Left lung (tissue), 14 donors: Measurements from ENCODE around the gene TFAP2B. TPM values are rescaled to one million over a fixed set of nuclear protein-coding genes. Genes with fewer than 3 reads are reported as not detected.

Experiments used
- ATAC-seq: fragments of 200-7000 bp; cut with Tn5 transposase; one replicate; pipeline ENCODE4 v1.9.1; 2020; ENCODE audit warnings: moderate library complexity
- DNase-seq, 4 donors: peaks; one replicate each; pipeline ENCODE4 v3.0.0-alpha.2; 2013 to 2020
- H3K27ac ChIP-seq, 2 donors: fragments of 200-600 bp; sonication (generic) in 1 of 2; one replicate each; pipeline versions ENCODE4 v1.5.0 to v1.8.0; 2020 to 2021
- H3K27me3 ChIP-seq, 2 donors: fragments of 200-600 bp; sonication (generic) in 1 of 2; one replicate each; pipeline versions ENCODE4 v1.5.0 to v1.8.0; 2020 to 2021
- H3K36me3 ChIP-seq, 2 donors: fragments of 200-600 bp; sonication (generic) in 1 of 2; one replicate each; pipeline versions ENCODE4 v1.5.0 to v1.8.0; 2020 to 2021
- H3K4me1 ChIP-seq, 2 donors: fragments of 200-600 bp; one replicate each; pipeline ENCODE4 v1.8.0; 2021
- H3K4me3 ChIP-seq, 2 donors: fragments of 200-600 bp; sonication (generic) in 1 of 2; one replicate each; pipeline versions ENCODE4 v1.5.0 to v1.8.0; 2020 to 2021; ENCODE audit warnings: mild to moderate bottlenecking in 1 of 2
- H3K9me3 ChIP-seq, 2 donors: fragments of 200-600 bp; sonication (generic) in 1 of 2; one replicate each; pipeline versions ENCODE4 v1.5.0 to v1.8.0; 2020 to 2021
- CTCF ChIP-seq, 2 donors: fragments of 200-600 bp; sonication (generic) in 1 of 2; IDR thresholded peaks; one replicate each; pipeline versions ENCODE4 v1.5.0 to v1.8.0; 2021; ENCODE audit warnings: antibody characterized with exemption in 2 of 2
- intact Hi-C, 2 donors: fragments of 100-400 bp; cut with DNase I; formaldehyde crosslinking; loops; one replicate each; pipeline versions ENCODE4 v1.11.2 to v1.14.2; 2022
- long read RNA-seq, 12 donors: library from polyadenylated mRNA in 2 of 12; unstranded in 2 of 12; transcript quantifications; one replicate each; pipeline ENCODE4 v2.0.0 and lab custom pipeline, GENCODE V29; 2019 to 2026
- polyA plus RNA-seq, 6 donors: library from polyadenylated mRNA; unstranded; fragments of 120-200 nt; gene quantifications; one replicate each; pipeline ENCODE4 v1.2.1, GENCODE V29; 2013; ENCODE audit not compliant: insufficient read length in 6 of 6
- total RNA-seq, 2 donors: library from RNA; stranded (reverse); fragmentation: NEBNext Ultra II Directional; extraction: Animal tissue kit (Norgen Biotek cat#: 25700); gene quantifications; one replicate each; pipeline ENCODE4 v1.2.1, GENCODE V29; 2021
- donor health status: DM: no; HTN: yes; CAD: no.
- donor health status: DM: no; HTN: no; CAD: no.

Gene TFAP2B
- under 1 TPM in 1 of 2 donors, not detected in 1; 0.82 TPM for total RNA-seq
- polyA plus RNA-seq: under 1 TPM in 3 of 6 donors, not detected in 3; 0.04 to 0.10 (median 0.06) TPM
- long read RNA-seq, donor 1: 0 reads
- long read RNA-seq, donor 2, partial matches to known transcripts: 0 of 1 reads
- long read RNA-seq, donor 2, other reads (novel, unspliced or antisense): 0 of 1 reads
- long read RNA-seq, donor 3: 0 reads
- long read RNA-seq, donor 4: 0 reads
- long read RNA-seq, donor 5: 0 reads
- long read RNA-seq, donor 6: 0 reads
- long read RNA-seq, donor 7: 0 reads
- long read RNA-seq, donor 8: 0 reads
- long read RNA-seq, donor 9: 0 reads
- long read RNA-seq, donor 10: 0 reads
- long read RNA-seq, donor 11, full-length matches to known transcripts: 4 of 4 reads
- long read RNA-seq, donor 11, partial matches to known transcripts: 0 of 4 reads
- long read RNA-seq, donor 11, other reads (novel, unspliced or antisense): 0 of 4 reads
- long read RNA-seq, donor 12: 0 reads

- no peaks in the 10 kb centered on the region for H3K9me3 ChIP-seq
- no peak within 1 kb of the TSS for H3K4me3 ChIP-seq
- H3K4me1 ChIP-seq: peaks cover 0 to 24% of the 10 kb centered on the region in 2 donors
- ATAC-seq (no peak), DNase-seq (no peak)
- TF ChIP-seq CTCF (IDR thresholded peaks at IDR 0.05): no peak
- peaks cover 71 to 99% of the 10 kb centered on the region in 2 donors for H3K27me3 ChIP-seq
- intact Hi-C loops: loop anchor here in 1 of 2 donors (10.0 kb wide), 1 partner anchor 1206 kb away; no protein-coding TSS in a partner anchor
- H3K36me3 ChIP-seq: no peaks in the 10 kb centered on the region
- no peak within 1 kb of the TSS for H3K27ac ChIP-seq
Observed at GRCh38 chr6:50818673-50819072, at the start of gene TFAP2B. TSS of gene TFAP2B (plus strand) at chr6:50818871. CDS start at chr6:50818892, 21 bp downstream.

DNA sequence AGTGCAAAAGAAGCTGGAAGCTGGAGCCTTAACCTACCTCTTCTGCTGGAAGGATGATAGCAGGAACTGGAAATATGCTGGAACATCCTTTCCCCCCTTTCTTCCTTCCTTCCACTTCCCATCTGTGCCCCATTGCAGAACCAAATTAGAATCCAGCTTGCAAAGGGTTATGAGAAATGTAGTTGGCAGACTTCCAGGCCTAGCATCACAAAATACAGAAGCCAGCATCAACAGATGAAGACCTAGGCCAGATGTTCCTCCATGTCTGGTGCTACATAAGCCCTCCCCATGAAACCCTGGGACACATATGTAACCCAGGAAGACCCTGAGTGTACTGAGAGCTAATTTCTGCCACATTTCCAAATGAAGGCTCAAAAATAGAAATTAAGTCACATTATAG, 40.0 kb upstream of the TFAP2B start:
- TF ChIP-seq CTCF (IDR thresholded peaks at IDR 0.05): no peak
- Histone ChIP-seq H3K4me1 (no peaks in the 10 kb centered on the region), H3K4me3 (no peak overlapping the region), H3K36me3 (no peaks in the 10 kb centered on the region), H3K27ac (no peak overlapping the region), H3K9me3 (no peaks in the 10 kb centered on the region), H3K27me3 (no peaks in the 10 kb centered on the region)
- intact Hi-C loops: no loop called here
- ATAC-seq (no peak), DNase-seq (no peak)

GRCh38 chr6:50780382-50780781, 38.3 kb upstream of the TFAP2B start:
- ATAC-seq: no peak
- no peak for DNase-seq
- Histone ChIP-seq H3K27me3 (no peaks in the 10 kb centered on the region), H3K27ac (no peak overlapping the region), H3K4me1 (no peaks in the 10 kb centered on the region), H3K4me3 (no peak overlapping the region), H3K36me3 (no peaks in the 10 kb centered on the region), H3K9me3 (no peaks in the 10 kb centered on the region)
- intact Hi-C loops: no loop called here
- no peak for TF ChIP-seq CTCF (IDR thresholded peaks at IDR 0.05)

DNA sequence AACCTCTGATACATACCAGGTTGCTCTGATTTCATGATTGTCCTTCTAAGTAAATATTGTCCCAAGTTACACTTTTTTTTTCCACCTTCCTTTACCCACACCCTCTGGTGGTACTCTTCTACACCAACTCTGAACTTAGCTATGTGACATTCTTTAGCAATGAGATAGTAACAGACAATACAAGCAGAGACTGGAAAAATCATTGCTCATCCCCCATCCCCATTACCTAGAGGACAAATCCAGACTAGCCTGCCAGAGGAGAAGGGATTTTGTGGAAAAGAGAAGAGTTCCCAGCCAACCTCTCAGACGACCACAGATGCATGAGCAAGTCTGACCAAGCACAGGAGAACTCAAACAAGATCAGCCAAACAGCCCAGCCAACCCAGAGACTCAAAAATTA, 32.8 kb upstream of the TFAP2B start:
- no peak overlapping the region for H3K4me3 ChIP-seq
- no peaks in the 10 kb centered on the region for H3K36me3 ChIP-seq
- H3K27me3 ChIP-seq: no peaks in the 10 kb centered on the region
- no peaks in the 10 kb centered on the region for H3K4me1 ChIP-seq
- DNase-seq (no peak), ATAC-seq (no peak)
- no peak overlapping the region for H3K27ac ChIP-seq
- TF ChIP-seq CTCF (IDR thresholded peaks at IDR 0.05): no peak
- intact Hi-C loops: no loop called here
- H3K9me3 ChIP-seq: no peaks in the 10 kb centered on the region

GRCh38 chr6:50791900-50792508, 26.7 kb upstream of the TFAP2B start:
- TF ChIP-seq CTCF (IDR thresholded peaks at IDR 0.05): peak; percentile 49 to 69
- H3K4me1 ChIP-seq: no peaks in the 10 kb centered on the region
- no peaks in the 10 kb centered on the region for H3K27me3 ChIP-seq
- DNase-seq (peak in 2 of 4 donors; percentile 32 to 56), ATAC-seq (peak; percentile 95)
- H3K27ac ChIP-seq: no peak overlapping the region
- intact Hi-C loops: no loop called here
- no peaks in the 10 kb centered on the region for H3K9me3 ChIP-seq
- H3K4me3 ChIP-seq: no peak overlapping the region
- H3K36me3 ChIP-seq: no peaks in the 10 kb centered on the region
